Fibroblast of lung (primary cell): Measurements from ENCODE around the gene SAA4. TPM values are rescaled to one million over a fixed set of nuclear protein-coding genes. Genes with fewer than 3 reads are reported as not detected.

Experiments used
- DNase-seq, 2 donors: peaks; one replicate each; pipeline versions ENCODE4 v3.0.0 to v3.0.0-alpha.2; 2010; ENCODE audit warnings: low read depth in 2 of 2
- H2AFZ ChIP-seq: 2 replicates; pipeline ENCODE4 v1.5.1; 2012; ENCODE audit warnings: low read length, control low read depth, inconsistent platforms
- H3K27ac ChIP-seq: 2 replicates; pipeline ENCODE4 v1.5.1; 2011; ENCODE audit warnings: low read length, control low read depth; ENCODE audit not compliant: insufficient read depth
- H3K27me3 ChIP-seq: 2 replicates; pipeline ENCODE4 v1.5.1; 2011; ENCODE audit warnings: mild to moderate bottlenecking, low read length; ENCODE audit not compliant: control insufficient read depth, insufficient read depth
- H3K36me3 ChIP-seq: 2 replicates; pipeline ENCODE4 v1.5.1; 2011; ENCODE audit warnings: low read length; ENCODE audit not compliant: control insufficient read depth, insufficient read depth
- H3K4me1 ChIP-seq: 2 replicates; pipeline ENCODE4 v1.5.1; 2011; ENCODE audit warnings: low read length; ENCODE audit not compliant: control insufficient read depth, insufficient read depth; ENCODE audit errors: extremely low read depth
- H3K4me2 ChIP-seq: 2 replicates; pipeline ENCODE4 v1.5.1; 2011; ENCODE audit warnings: low read length, control low read depth; ENCODE audit not compliant: insufficient read depth; ENCODE audit errors: extremely low read depth
- H3K4me3 ChIP-seq, 4 experiments: fragments of 200-600 bp in 1 of 4; sonication (generic) in 1 of 4; replicated peaks in 1 of 4; 2 replicates each; pipeline ENCODE4 v1.5.1; 2011 to 2016; ENCODE audit warnings: low read length in 4 of 4, low read depth in 3 of 4, mild to moderate bottlenecking in 3 of 4, control low read depth in 2 of 4, inconsistent platforms in 1 of 4, mixed read lengths in 1 of 4; ENCODE audit not compliant: insufficient read depth in 1 of 4; ENCODE audit errors: control extremely low read depth in 1 of 4
- H3K79me2 ChIP-seq: 2 replicates; pipeline ENCODE4 v1.5.1; 2012; ENCODE audit warnings: mild to moderate bottlenecking, low read length, inconsistent platforms; ENCODE audit not compliant: control insufficient read depth, insufficient read depth
- H3K9ac ChIP-seq: 2 replicates; pipeline ENCODE4 v1.5.1; 2011; ENCODE audit warnings: mild to moderate bottlenecking, low read length, control low read depth; ENCODE audit not compliant: insufficient read depth
- H3K9me3 ChIP-seq: 2 replicates; pipeline ENCODE4 v1.5.1; 2012; ENCODE audit warnings: low read depth, low read length; ENCODE audit not compliant: control insufficient read depth, insufficient read depth
- H4K20me1 ChIP-seq: 2 replicates; pipeline ENCODE4 v1.5.1; 2011; ENCODE audit warnings: low read length; ENCODE audit not compliant: control insufficient read depth, insufficient read depth; ENCODE audit errors: extremely low read depth
- EZH2 ChIP-seq: IDR thresholded peaks from 2 replicates; pipeline ENCODE4 v1.5.1; 2012; ENCODE audit warnings: low read length, control low read depth, mild to moderate bottlenecking; ENCODE audit errors: missing control alignments
- polyA plus RNA-seq, 2 donors: library from polyadenylated mRNA; depleted of rRNA in 1 of 2; stranded (reverse) in 1 of 2; unstranded in 1 of 2; fragments of >200 nt; gene quantifications; 2 replicates each; pipeline ENCODE4 v1.2.1, GENCODE V29; 2011 to 2012; ENCODE audit warnings: missing spikeins in 1 of 2
- total RNA-seq: library from RNA; depleted of rRNA; stranded (reverse); fragments of >200 nt; gene quantifications from 2 replicates; pipeline ENCODE4 v1.2.1, GENCODE V29; 2014
- TF ChIP-seq, protein P1 (sequence below), 2 donors: IDR thresholded peaks in 1 of 2; conservative IDR thresholded peaks in 1 of 2; 1 replicate in 1 of 2; 2 replicates in 1 of 2; pipeline ENCODE4 v1.5.1; 2011 to 2012; ENCODE audit warnings: low read length in 2 of 2, control low read depth in 1 of 2, inconsistent platforms in 1 of 2, low read depth in 1 of 2, mild to moderate bottlenecking in 1 of 2

Gene SAA4
- total and polyA plus RNA-seq, 2 donors (not counting 1 experiment from before 2014, with no cell fraction given): not detected

DNA sequence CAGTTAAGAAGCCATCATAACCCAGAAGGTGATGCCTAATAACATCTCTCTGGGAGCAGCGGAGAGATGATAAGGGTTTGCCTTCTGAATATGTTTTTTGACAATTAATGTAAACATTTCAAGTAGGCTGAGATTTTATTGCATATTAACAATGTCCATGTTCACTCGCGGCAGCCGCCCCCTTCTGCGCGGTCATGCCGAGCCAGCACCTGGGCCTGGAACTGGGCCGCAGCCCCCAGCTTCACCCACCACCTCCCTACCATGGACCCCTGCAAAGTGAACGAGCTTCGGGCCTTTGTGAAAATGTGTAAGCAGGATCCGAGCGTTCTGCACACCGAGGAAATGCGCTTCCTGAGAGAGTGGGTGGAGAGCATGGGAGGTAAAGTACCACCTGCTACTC lies 25.1 kb upstream of the SAA4 start:
- Histone ChIP-seq H3K4me3 (no peak overlapping the region), H2AFZ (no peak overlapping the region), H3K79me2 (no peaks in the 10 kb centered on the region), H3K9me3 (no peaks in the 10 kb centered on the region), H3K27me3 (peaks cover 2% of the 10 kb centered on the region), H3K9ac (no peak overlapping the region), H3K36me3 (no peaks in the 10 kb centered on the region), H3K4me1 (no peaks in the 10 kb centered on the region), H3K27ac (no peak overlapping the region), H3K4me2 (no peak overlapping the region), H4K20me1 (no peaks in the 10 kb centered on the region)
- TF ChIP-seq, protein P1, sequence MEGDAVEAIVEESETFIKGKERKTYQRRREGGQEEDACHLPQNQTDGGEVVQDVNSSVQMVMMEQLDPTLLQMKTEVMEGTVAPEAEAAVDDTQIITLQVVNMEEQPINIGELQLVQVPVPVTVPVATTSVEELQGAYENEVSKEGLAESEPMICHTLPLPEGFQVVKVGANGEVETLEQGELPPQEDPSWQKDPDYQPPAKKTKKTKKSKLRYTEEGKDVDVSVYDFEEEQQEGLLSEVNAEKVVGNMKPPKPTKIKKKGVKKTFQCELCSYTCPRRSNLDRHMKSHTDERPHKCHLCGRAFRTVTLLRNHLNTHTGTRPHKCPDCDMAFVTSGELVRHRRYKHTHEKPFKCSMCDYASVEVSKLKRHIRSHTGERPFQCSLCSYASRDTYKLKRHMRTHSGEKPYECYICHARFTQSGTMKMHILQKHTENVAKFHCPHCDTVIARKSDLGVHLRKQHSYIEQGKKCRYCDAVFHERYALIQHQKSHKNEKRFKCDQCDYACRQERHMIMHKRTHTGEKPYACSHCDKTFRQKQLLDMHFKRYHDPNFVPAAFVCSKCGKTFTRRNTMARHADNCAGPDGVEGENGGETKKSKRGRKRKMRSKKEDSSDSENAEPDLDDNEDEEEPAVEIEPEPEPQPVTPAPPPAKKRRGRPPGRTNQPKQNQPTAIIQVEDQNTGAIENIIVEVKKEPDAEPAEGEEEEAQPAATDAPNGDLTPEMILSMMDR (conservative IDR thresholded peaks at IDR 0.05 in 1 of 2, IDR thresholded peaks at IDR 0.05 in 1 of 2; ENCODE audit: low read depth in 1 of 2, low read length in 2 of 2): no peak
- TF ChIP-seq EZH2: no peak
- no peak for DNase-seq

DNA sequence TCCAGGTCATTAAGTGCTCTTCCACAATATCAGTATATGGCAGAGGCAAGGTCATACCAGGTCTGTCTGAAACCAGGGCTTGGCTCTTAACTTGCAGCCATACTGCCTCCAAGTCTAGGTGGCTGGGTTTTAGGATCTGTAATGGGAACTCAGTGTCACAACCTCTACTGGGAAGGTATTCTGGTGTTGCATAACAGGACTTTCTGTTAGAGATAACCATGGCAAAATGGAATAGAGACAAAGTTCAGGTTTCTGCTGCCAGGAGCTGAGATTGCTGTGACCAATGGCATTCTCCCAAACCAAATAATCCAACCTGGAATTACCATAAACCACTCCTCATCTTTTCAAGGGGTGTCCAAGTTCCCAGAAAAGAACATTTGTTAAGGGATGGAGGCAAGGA lies 22.7 kb upstream of the SAA4 start:
- Histone ChIP-seq H3K9ac (no peak overlapping the region), H3K4me3 (no peak overlapping the region), H3K4me1 (no peaks in the 10 kb centered on the region), H2AFZ (no peak overlapping the region), H3K36me3 (no peaks in the 10 kb centered on the region), H3K27ac (no peak overlapping the region), H3K79me2 (no peaks in the 10 kb centered on the region), H3K9me3 (no peaks in the 10 kb centered on the region), H3K4me2 (no peak overlapping the region), H4K20me1 (no peaks in the 10 kb centered on the region), H3K27me3 (peaks cover 2% of the 10 kb centered on the region)
- TF ChIP-seq, protein P1 (conservative IDR thresholded peaks at IDR 0.05 in 1 of 2, IDR thresholded peaks at IDR 0.05 in 1 of 2; ENCODE audit: low read depth in 1 of 2, low read length in 2 of 2): no peak
- no peak for TF ChIP-seq EZH2
- DNase-seq: no peak

DNA sequence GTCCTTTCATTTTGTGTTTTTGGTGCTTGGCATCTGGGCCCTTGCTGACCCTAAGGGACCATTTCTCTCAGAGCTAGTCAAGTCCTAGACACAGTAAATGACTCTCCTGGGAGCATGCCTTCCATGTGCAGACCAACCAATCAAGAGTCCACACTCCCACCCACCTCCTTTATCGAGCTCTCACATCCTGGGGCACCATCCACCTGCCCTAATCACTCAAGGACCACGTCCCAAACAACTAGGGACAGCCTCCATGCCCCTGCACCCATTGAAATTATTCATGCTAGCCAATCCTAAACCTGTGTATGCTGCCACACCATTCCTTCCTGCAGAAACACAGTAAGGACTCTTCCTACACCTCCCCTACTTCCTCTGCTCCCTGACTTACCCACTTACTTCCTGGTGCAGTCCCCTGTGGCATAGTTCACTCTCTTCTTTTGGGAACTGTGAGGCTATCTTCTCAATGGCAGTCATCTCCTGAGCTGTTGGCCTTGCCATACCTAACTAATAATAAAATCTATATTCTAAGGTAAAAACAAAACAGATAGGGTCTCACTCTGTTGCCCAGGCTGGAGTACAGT lies 18.3 kb upstream of the SAA4 start:
- Histone ChIP-seq H3K4me3 (no peak overlapping the region), H3K79me2 (no peaks in the 10 kb centered on the region), H3K27ac (no peak overlapping the region), H3K9me3 (no peaks in the 10 kb centered on the region), H3K9ac (no peak overlapping the region), H4K20me1 (no peaks in the 10 kb centered on the region), H3K4me1 (no peaks in the 10 kb centered on the region), H3K27me3 (peaks cover 4% of the 10 kb centered on the region), H3K4me2 (no peak overlapping the region), H3K36me3 (no peaks in the 10 kb centered on the region), H2AFZ (no peak overlapping the region)
- no peak for DNase-seq
- TF ChIP-seq, protein P1 (conservative IDR thresholded peaks at IDR 0.05 in 1 of 2, IDR thresholded peaks at IDR 0.05 in 1 of 2; ENCODE audit: low read depth in 1 of 2, low read length in 2 of 2): no peak
- TF ChIP-seq EZH2: no peak
